SK-N-SH (cell line): ENCODE measurements around the gene ADAMTS6. TPM values are rescaled to one million over a fixed set of nuclear protein-coding genes. Genes with fewer than 3 reads are reported as not detected.

Experiments used
- CTCF ChIA-PET: fragments of 300-600, 350-600 bp; formaldehyde crosslinking; extraction: SDS; loops from one replicate; lab custom pipeline; 2021; lab: Yijun Ruan, JAX
- POLR2A ChIA-PET: fragments of 350-600 bp; sonication (Branson Sonifier 250); formaldehyde crosslinking; extraction: SDS; loops from one replicate; lab custom pipeline; 2020; ENCODE audit warnings: antibody characterized with exemption, inconsistent platforms; lab: Yijun Ruan, JAX
- DNase-seq: peaks from one replicate; pipeline ENCODE4 v3.0.0; 2012
- H2AFZ ChIP-seq: fragments of 200-600 bp; sonication (generic); 2 replicates; pipeline ENCODE4 v1.8.1; 2016; ENCODE audit warnings: antibody characterized with exemption, mild to moderate bottlenecking, low read depth
- H3F3A ChIP-seq: fragments of 200-600 bp; sonication (generic); replicated peaks from 2 replicates; pipeline ENCODE3; 2016; ENCODE audit warnings: antibody characterized with exemption, mild to moderate bottlenecking; ENCODE audit not compliant: insufficient read depth
- H3K27ac ChIP-seq, 2 experiments: fragments of 200-500 bp in 1 of 2; fragments of 200-600 bp in 1 of 2; sonication (Bioruptor generic) in 1 of 2; sonication (generic), shearing (Covaris generic) in 1 of 2; 2 replicates each; pipeline versions ENCODE4 v1.5.1 to v1.6.1; 2014 to 2016; ENCODE audit warnings: low read depth in 2 of 2, inconsistent platforms in 1 of 2, low read length in 1 of 2, mild to moderate bottlenecking in 1 of 2, mixed read lengths in 1 of 2
- H3K27me3 ChIP-seq: fragments of 200-600 bp; sonication (generic), shearing (Covaris generic); 2 replicates; pipeline ENCODE4 v1.6.1; 2016; ENCODE audit warnings: mixed run types; ENCODE audit not compliant: insufficient read depth
- H3K36me3 ChIP-seq, 2 experiments: fragments of 200-500 bp in 1 of 2; fragments of 200-600 bp in 1 of 2; sonication (Bioruptor generic) in 1 of 2; sonication (generic) in 1 of 2; replicated peaks in 1 of 2; 2 replicates each; pipeline versions ENCODE3 to v1.5.1; 2014 to 2016; ENCODE audit warnings: low read length in 1 of 2, mild to moderate bottlenecking in 1 of 2; ENCODE audit not compliant: insufficient read depth in 2 of 2, control insufficient read depth in 1 of 2
- H3K4me1 ChIP-seq, 2 experiments: fragments of 200-500 bp in 1 of 2; fragments of 200-600 bp in 1 of 2; sonication (Bioruptor generic) in 1 of 2; sonication (generic), shearing (Covaris generic) in 1 of 2; 2 replicates each; pipeline versions ENCODE4 v1.5.1 to v1.6.1; 2014 to 2016; ENCODE audit warnings: low read depth in 1 of 2, low read length in 1 of 2, mixed run types in 1 of 2; ENCODE audit not compliant: insufficient read depth in 2 of 2, control insufficient read depth in 1 of 2
- H3K4me2 ChIP-seq: fragments of 200-600 bp; sonication (generic), shearing (Covaris generic); 2 replicates; pipeline ENCODE4 v1.6.1; 2017; ENCODE audit warnings: mixed run types
- H3K4me3 ChIP-seq, 2 experiments: fragments of 200-500 bp in 1 of 2; fragments of 200-600 bp in 1 of 2; sonication (Bioruptor generic) in 1 of 2; sonication (generic), shearing (Covaris generic) in 1 of 2; 2 replicates each; pipeline versions ENCODE4 v1.5.1 to v1.8.1; 2014 to 2016; ENCODE audit warnings: low read depth in 2 of 2, inconsistent platforms in 1 of 2, low read length in 1 of 2, mild to moderate bottlenecking in 1 of 2, mixed read lengths in 1 of 2, moderate library complexity in 1 of 2
- H3K79me2 ChIP-seq: fragments of 200-600 bp; sonication (generic); 2 replicates; pipeline ENCODE4 v1.8.1; 2017; ENCODE audit warnings: mild to moderate bottlenecking; ENCODE audit not compliant: insufficient read depth
- H3K9ac ChIP-seq: fragments of 200-600 bp; sonication (generic); 2 replicates; pipeline ENCODE4 v1.6.1; 2017; ENCODE audit warnings: mixed run types
- H3K9me2 ChIP-seq: fragments of 200-600 bp; sonication (generic); 2 replicates; pipeline ENCODE4 v1.6.1; 2017; ENCODE audit warnings: mixed run types
- H3K9me3 ChIP-seq: fragments of 200-600 bp; sonication (generic); 2 replicates; pipeline ENCODE4 v1.6.1; 2017; ENCODE audit warnings: mixed run types, mild to moderate bottlenecking, moderate library complexity
- H4K20me1 ChIP-seq: fragments of 200-600 bp; sonication (generic); 2 replicates; pipeline ENCODE4 v1.6.1; 2017; ENCODE audit warnings: mild to moderate bottlenecking, mixed run types; ENCODE audit not compliant: insufficient read depth
- EZH2phosphoT487 ChIP-seq: fragments of 200-600 bp; sonication (generic); IDR thresholded peaks from 2 replicates; pipeline ENCODE4 v1.6.1; 2017; ENCODE audit warnings: low read depth, mixed run types, mild to moderate bottlenecking, antibody characterized with exemption, moderate library complexity, borderline replicate concordance
- FOXJ3 ChIP-seq: sonication (generic); formaldehyde crosslinking; IDR thresholded peaks from 2 replicates; pipeline ENCODE4 v1.5.1; 2020; ENCODE audit warnings: mild to moderate bottlenecking, missing genetic modification reagents
- GABPA ChIP-seq: IDR thresholded peaks from 2 replicates; pipeline ENCODE4 v1.4.0; 2012; ENCODE audit warnings: low read depth, mild to moderate bottlenecking
- GATA2 ChIP-seq: sonication (generic); formaldehyde crosslinking; IDR thresholded peaks from 2 replicates; pipeline ENCODE4 v1.5.0; 2020; ENCODE audit warnings: mild to moderate bottlenecking, missing genetic modification reagents
- MEF2A ChIP-seq: IDR thresholded peaks from 2 replicates; pipeline ENCODE4 v1.4.0; 2012; ENCODE audit warnings: low read depth, borderline replicate concordance
- NRF1 ChIP-seq: IDR thresholded peaks from 2 replicates; pipeline ENCODE4 v1.6.1; 2012; ENCODE audit warnings: low read depth, mild to moderate bottlenecking, low read length
- REST ChIP-seq: IDR thresholded peaks from 2 replicates; pipeline ENCODE4 v1.6.1; 2012; ENCODE audit warnings: mild to moderate bottlenecking, low read depth, low read length, moderate library complexity
- RFX5 ChIP-seq: IDR thresholded peaks from 2 replicates; pipeline ENCODE4 v1.6.1; 2012; ENCODE audit warnings: mild to moderate bottlenecking, improper control_type of control experiment, low read length
- RXRA ChIP-seq: IDR thresholded peaks from 2 replicates; pipeline ENCODE4 v1.4.0; 2012; ENCODE audit warnings: low read depth, mild to moderate bottlenecking, borderline replicate concordance
- SIN3A ChIP-seq: IDR thresholded peaks from 2 replicates; pipeline ENCODE4 v1.6.1; 2012; ENCODE audit warnings: low read depth, mild to moderate bottlenecking, low read length, moderate library complexity, borderline replicate concordance
- WGBS: methylation state at CpG from one replicate; pipeline ENCODE4 v1.1.6; 2017; ENCODE audit warnings: low lambda C conversion rate; 5-methylcytosine and 5-hydroxymethylcytosine counted together
- polyA plus RNA-seq, 3 experiments: library from polyadenylated mRNA; depleted of rRNA; stranded (reverse); fragments of >200 nt; gene quantifications; 2 replicates each; pipeline ENCODE4 v1.2.3, GENCODE V29; 2012
- TF ChIP-seq, protein P1 (sequence below): IDR thresholded peaks from 2 replicates; pipeline ENCODE4; 2012
- TF ChIP-seq, protein P2 (sequence below): IDR thresholded peaks from 2 replicates; pipeline ENCODE4 v1.4.0; 2012; ENCODE audit warnings: low read depth, borderline replicate concordance

ADAMTS6 gene
- polyA plus RNA-seq, 1 of the 3 experiments (the other 2 are of a cell fraction): 15.0 TPM

- no peak for DNase-seq
- peaks cover 0 to 46% of the 10 kb centered on the region in 2 experiments for H3K36me3 ChIP-seq
- H3K27ac ChIP-seq: no peak overlapping the region
- no peaks in the 10 kb centered on the region for H3K79me2 ChIP-seq
- H2AFZ ChIP-seq: no peak overlapping the region
- TF ChIP-seq REST (no peak), RXRA (no peak), RFX5 (no peak), NRF1 (no peak), EZH2phosphoT487 (no peak), FOXJ3 (CRISPR knock-in tag) (no peak), GABPA (no peak), GATA2 (CRISPR knock-in tag) (no peak), SIN3A (no peak), MEF2A (no peak)
- TF ChIP-seq, protein P1, sequence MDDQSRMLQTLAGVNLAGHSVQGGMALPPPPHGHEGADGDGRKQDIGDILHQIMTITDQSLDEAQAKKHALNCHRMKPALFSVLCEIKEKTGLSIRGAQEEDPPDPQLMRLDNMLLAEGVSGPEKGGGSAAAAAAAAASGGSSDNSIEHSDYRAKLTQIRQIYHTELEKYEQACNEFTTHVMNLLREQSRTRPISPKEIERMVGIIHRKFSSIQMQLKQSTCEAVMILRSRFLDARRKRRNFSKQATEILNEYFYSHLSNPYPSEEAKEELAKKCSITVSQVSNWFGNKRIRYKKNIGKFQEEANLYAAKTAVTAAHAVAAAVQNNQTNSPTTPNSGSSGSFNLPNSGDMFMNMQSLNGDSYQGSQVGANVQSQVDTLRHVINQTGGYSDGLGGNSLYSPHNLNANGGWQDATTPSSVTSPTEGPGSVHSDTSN: no peak
- TF ChIP-seq, protein P2, sequence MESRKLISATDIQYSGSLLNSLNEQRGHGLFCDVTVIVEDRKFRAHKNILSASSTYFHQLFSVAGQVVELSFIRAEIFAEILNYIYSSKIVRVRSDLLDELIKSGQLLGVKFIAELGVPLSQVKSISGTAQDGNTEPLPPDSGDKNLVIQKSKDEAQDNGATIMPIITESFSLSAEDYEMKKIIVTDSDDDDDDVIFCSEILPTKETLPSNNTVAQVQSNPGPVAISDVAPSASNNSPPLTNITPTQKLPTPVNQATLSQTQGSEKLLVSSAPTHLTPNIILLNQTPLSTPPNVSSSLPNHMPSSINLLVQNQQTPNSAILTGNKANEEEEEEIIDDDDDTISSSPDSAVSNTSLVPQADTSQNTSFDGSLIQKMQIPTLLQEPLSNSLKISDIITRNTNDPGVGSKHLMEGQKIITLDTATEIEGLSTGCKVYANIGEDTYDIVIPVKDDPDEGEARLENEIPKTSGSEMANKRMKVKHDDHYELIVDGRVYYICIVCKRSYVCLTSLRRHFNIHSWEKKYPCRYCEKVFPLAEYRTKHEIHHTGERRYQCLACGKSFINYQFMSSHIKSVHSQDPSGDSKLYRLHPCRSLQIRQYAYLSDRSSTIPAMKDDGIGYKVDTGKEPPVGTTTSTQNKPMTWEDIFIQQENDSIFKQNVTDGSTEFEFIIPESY: no peak
- POLR2A ChIA-PET: no interaction called here
- H3K4me3 ChIP-seq: no peak overlapping the region
- H3K9me2 ChIP-seq: no peaks in the 10 kb centered on the region
- WGBS: 82% methylated on average over 1 of the region's 1 CpG
- peaks cover 22% of the 10 kb centered on the region for H3F3A ChIP-seq
- CTCF ChIA-PET: interaction anchor here (1.1 to 1.4 kb wide), 2 partner anchors 11 to 222 kb away, joined by 3 to 6 read pairs; no protein-coding TSS in a partner anchor
- no peak overlapping the region for H3K4me2 ChIP-seq
- no peaks in the 10 kb centered on the region for H4K20me1 ChIP-seq
- no peaks in the 10 kb centered on the region for H3K9me3 ChIP-seq
- H3K9ac ChIP-seq: no peak overlapping the region
- H3K4me1 ChIP-seq: peaks cover 5 to 6% of the 10 kb centered on the region in 2 experiments; a peak in 2 of 4 replicates
- H3K27me3 ChIP-seq: no peaks in the 10 kb centered on the region
These were observed 220.2 kb downstream of the ADAMTS6 start for GRCh38 chr5:65261499-65261898.
